ENCODE data around the gene CD5L. TPM values are rescaled to one million over a fixed set of nuclear protein-coding genes. Genes with fewer than 3 reads are reported as not detected.

CD5L gene
- total RNA-seq, 2 experiments from 2014 or later, result not detected

DNA sequence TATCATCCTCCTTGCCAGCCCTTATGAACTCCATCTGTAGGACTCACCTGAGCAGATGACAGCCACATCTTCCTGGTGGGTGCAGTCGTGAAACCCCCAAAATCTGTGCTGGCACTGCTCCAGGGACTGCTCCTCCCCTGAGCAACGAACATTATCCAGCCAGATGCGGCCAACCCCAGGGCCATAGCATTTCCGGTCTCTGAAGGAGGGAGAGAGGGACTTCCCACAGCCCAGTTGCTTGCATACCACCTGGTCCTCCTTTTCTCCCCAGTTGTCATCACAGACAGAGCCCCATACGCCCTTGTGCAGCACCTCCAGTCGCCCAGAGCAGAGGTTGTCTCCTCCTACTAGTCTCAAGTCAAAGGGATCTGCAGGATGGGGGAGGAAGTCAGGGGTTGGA, 8.5 kb downstream of the CD5L start:
- DNase-seq, result no peak
- no peaks in the 10 kb centered on the region for H3K4me1 Mint-ChIP-seq
- no peak overlapping the region for H3K4me3 Mint-ChIP-seq
- no peaks in the 10 kb centered on the region for H3K27me3 Mint-ChIP-seq
- ATAC-seq (ENCODE audit: low read depth), result no peak
- no peaks in the 10 kb centered on the region for H3K36me3 Mint-ChIP-seq
- peaks cover 1% of the 10 kb centered on the region for H3K9me3 Mint-ChIP-seq
- no peak overlapping the region for H3K27ac Mint-ChIP-seq
- POLR2A ChIA-PET, result no interaction called here

DNA sequence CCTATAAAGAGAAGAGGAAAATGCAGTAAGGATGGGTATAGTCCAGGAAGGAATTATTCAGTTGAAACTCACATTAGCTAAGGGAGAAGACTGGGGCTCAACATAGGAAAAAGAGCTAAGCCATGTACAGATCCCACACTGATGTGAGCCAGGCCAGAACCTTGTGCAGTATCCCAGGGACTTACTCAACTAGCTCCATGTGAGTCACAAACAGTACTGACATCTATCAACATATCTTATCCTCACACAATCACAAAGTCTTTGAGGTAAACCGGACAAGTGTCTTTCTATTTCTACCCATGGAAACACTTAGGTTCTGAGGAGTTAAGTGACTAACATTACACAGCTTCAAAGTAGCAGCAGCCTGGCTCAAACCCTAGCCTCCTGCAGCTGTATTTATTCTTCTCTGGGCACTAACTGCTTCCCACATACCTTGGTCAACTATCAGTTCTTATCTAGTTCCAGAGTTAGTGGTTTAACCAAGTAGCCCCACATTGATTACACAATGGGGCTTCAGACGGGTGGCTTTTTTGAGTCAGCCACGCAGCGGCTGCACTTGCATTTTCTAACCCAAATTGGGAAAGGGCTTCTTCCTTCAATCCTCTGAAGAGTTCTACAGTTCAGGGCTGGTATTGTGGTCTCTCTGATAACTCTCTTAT, 9.5 kb downstream of the CD5L start:
- H3K27ac Mint-ChIP-seq, result no peak overlapping the region

DNA sequence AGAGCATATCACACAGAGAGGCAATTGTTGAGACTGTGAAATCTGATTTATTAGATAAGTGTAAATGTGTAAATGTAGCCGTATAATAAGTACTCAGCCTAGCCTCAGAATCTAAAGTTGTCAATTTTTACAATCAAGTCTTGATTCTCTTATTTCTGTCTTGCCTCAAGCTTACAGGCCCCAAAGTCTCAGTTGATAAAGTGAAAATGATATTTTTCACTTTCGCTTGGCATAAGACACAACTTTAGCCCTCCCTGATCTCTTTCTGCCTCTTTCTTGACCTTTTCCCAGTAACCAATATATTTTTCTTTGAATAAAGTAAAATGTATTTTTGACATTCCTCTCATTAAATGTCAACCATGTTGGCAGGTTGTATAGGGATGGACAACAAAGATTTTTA, 10.7 kb downstream of the CD5L start:
- ATAC-seq (ENCODE audit: low read depth), result no peak
- Mint-ChIP-seq H3K36me3 (no peaks in the 10 kb centered on the region), H3K27me3 (no peaks in the 10 kb centered on the region), H3K9me3 (peaks cover 1% of the 10 kb centered on the region), H3K27ac (no peak overlapping the region), H3K4me1 (no peaks in the 10 kb centered on the region), H3K4me3 (no peak overlapping the region)
- DNase-seq, result no peak
- POLR2A ChIA-PET, result no interaction called here

More for the DNA sequence above, 9.5 kb downstream of the CD5L start:
- Mint-ChIP-seq H3K36me3 (no peaks in the 10 kb centered on the region), H3K4me3 (no peak overlapping the region), H3K9me3 (peaks cover 1% of the 10 kb centered on the region), H3K4me1 (no peaks in the 10 kb centered on the region), H3K27me3 (no peaks in the 10 kb centered on the region)
- POLR2A ChIA-PET, result no interaction called here
- no peak for ATAC-seq (ENCODE audit: low read depth)
- no peak for DNase-seq

DNA sequence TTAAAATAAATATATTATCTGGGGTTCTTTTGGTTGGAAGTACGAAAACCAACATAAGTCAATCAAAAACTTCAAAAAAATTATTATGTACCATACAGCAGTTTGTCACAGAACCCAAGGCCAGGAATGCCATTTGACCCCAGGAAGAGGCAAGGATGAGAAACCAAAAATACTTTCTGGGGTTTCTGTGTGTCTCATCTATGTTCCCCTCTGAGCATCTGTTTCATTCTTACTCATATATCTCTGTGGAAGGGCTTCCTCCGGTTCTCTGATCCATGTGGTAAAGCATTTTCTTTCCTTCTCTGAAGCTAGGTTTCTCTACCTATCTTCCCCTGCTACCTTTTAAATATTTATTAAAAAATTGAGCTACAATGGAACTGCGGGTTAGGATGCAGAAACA, 11.9 kb downstream of the CD5L start:
- no peak for ATAC-seq (ENCODE audit: low read depth)
- no peak for DNase-seq
- POLR2A ChIA-PET, result no interaction called here
- H3K36me3 Mint-ChIP-seq, result no peaks in the 10 kb centered on the region
- H3K4me1 Mint-ChIP-seq, result no peaks in the 10 kb centered on the region
- no peak overlapping the region for H3K27ac Mint-ChIP-seq
- H3K9me3 Mint-ChIP-seq, result peaks cover 1% of the 10 kb centered on the region
- H3K27me3 Mint-ChIP-seq, result no peaks in the 10 kb centered on the region
- no peak overlapping the region for H3K4me3 Mint-ChIP-seq

DNA sequence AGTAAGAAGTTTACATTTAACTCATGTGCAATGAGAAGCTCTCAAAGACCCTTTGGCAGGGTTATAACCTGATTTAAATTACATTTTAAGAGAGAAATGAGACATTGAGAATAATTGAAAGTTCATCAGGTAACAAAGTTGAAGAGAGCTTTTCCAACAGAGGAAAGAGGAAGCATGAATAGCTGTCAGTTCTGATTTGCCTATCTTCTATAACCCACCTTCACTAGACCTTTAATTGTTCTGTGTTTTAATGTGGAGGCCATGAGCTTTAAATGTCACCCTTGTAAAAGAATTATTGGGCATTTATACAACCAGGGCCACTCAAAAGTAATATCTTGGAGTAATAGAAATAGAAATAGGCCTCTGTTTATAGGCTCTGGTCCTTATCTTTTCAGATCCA, 12.4 kb downstream of the CD5L start:
- POLR2A ChIA-PET, result no interaction called here
- Mint-ChIP-seq H3K4me1 (no peaks in the 10 kb centered on the region), H3K4me3 (no peak overlapping the region), H3K27me3 (peaks cover 2% of the 10 kb centered on the region), H3K9me3 (peaks cover 1% of the 10 kb centered on the region), H3K36me3 (no peaks in the 10 kb centered on the region), H3K27ac (no peak overlapping the region)
- DNase-seq (no peak), ATAC-seq (ENCODE audit: low read depth) (no peak)

DNA sequence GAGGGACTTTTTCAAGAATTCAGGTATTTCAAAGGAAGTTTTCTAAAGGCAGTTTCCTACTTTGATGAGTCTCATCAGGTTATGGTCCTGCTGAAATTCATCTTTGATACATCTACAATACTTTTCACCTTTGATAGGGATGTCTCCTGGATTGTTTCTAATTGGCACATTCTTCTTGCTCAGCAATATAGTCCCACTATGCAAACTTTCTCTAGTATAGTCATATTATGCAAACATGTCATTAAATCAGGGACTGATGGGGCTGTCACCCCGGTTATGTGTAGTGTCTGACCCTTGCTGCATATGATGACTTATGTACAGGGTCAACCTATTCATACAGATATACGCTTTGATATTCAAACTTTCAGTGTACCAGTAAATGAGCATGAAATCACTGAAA, 21.3 kb downstream of the CD5L start:
- H3K4me1 Mint-ChIP-seq, result no peaks in the 10 kb centered on the region
- H3K9me3 Mint-ChIP-seq, result peaks cover 1% of the 10 kb centered on the region
- POLR2A ChIA-PET, result no interaction called here
- H3K27ac Mint-ChIP-seq, result no peak overlapping the region
- H3K36me3 Mint-ChIP-seq, result no peaks in the 10 kb centered on the region
- ATAC-seq (ENCODE audit: low read depth) (no peak), DNase-seq (no peak)
- H3K4me3 Mint-ChIP-seq, result no peak overlapping the region
- H3K27me3 Mint-ChIP-seq, result peaks cover 9% of the 10 kb centered on the region

DNA sequence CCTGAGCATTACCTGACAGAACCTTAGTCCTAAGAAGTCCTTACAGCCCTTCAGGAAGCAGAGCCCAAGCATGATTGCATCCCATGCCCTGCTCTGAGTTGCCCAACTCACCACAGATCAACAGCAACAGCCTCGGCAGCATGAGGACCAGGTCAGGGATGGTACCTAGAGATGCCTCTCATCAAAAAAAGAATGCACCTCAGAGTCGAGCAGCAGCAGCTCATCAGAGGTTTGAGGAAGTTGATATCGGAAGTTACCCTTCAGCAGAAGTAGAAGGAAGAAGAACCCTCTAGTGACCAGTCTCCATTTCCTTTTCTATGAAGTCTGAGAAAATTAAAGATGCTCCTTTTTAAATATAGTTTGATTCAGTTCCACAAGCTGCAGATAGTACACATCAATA, 21.7 kb downstream of the CD5L start, which contains the start of gene FCRL1:
Gene FCRL1, minus strand, starts transcription at position 225 of the 400 bp plus-strand sequence. Its CDS starts 83 bp downstream, at position 142.
- H3K4me1 Mint-ChIP-seq, result no peaks in the 10 kb centered on the region
- H3K9me3 Mint-ChIP-seq, result peaks cover 1% of the 10 kb centered on the region
- H3K4me3 Mint-ChIP-seq, result no peak within 1 kb of the TSS
- ATAC-seq (ENCODE audit: low read depth) (no peak), DNase-seq (no peak)
- no peaks in the 10 kb centered on the region for H3K36me3 Mint-ChIP-seq
- POLR2A ChIA-PET, result no interaction called here
- no peak within 1 kb of the TSS for H3K27ac Mint-ChIP-seq
- peaks cover 9% of the 10 kb centered on the region for H3K27me3 Mint-ChIP-seq

DNA sequence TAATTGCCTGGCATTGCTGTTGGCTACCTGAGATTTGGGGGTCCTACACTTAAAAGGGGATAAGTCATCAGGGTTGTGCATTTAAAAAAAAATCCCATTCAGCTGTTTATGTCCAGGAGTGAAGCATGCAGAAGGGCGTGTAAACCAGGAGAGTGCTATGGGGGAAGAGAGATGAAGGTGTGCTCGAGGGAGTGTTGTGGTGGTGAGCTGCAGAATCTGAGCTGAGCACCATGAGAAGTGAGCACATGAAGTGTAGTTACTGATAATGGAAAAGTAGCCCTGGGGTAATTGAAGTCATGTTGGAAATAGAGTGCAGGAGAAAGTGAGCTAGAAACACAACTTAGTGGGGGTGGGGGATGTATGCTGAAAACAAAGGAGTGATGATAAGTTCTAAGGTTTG, 22.4 kb downstream of the CD5L start:
- Mint-ChIP-seq H3K4me3 (no peak overlapping the region), H3K4me1 (no peaks in the 10 kb centered on the region), H3K9me3 (peaks cover 1% of the 10 kb centered on the region), H3K27ac (no peak overlapping the region), H3K27me3 (peaks cover 7% of the 10 kb centered on the region), H3K36me3 (no peaks in the 10 kb centered on the region)
- ATAC-seq (ENCODE audit: low read depth), result no peak
- POLR2A ChIA-PET, result no interaction called here
- no peak for DNase-seq

DNA sequence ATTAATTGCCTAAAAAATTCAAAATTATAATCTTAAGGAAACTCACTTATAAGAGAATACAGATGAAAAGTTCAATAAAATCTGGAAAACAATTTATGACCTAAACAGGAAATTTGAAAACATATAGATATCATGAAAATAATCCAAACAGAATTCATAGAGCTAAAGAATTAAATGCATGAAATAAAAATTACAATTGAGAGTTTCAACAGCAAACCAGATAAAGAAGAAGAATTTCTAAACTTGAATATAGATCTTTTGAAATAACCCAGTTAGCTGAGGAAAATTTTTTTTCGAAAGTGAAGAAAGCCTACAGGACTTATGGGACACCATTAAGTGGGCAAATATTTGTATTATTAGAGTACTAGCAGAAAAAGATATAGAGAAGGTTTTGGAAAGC, 28.3 kb downstream of the CD5L start:
- Mint-ChIP-seq H3K36me3 (no peaks in the 10 kb centered on the region), H3K27ac (no peak overlapping the region), H3K9me3 (peaks cover 13% of the 10 kb centered on the region), H3K4me1 (no peaks in the 10 kb centered on the region), H3K27me3 (peaks cover 3% of the 10 kb centered on the region), H3K4me3 (no peak overlapping the region)
- POLR2A ChIA-PET, result no interaction called here
- no peak for ATAC-seq (ENCODE audit: low read depth)
- no peak for DNase-seq

DNA sequence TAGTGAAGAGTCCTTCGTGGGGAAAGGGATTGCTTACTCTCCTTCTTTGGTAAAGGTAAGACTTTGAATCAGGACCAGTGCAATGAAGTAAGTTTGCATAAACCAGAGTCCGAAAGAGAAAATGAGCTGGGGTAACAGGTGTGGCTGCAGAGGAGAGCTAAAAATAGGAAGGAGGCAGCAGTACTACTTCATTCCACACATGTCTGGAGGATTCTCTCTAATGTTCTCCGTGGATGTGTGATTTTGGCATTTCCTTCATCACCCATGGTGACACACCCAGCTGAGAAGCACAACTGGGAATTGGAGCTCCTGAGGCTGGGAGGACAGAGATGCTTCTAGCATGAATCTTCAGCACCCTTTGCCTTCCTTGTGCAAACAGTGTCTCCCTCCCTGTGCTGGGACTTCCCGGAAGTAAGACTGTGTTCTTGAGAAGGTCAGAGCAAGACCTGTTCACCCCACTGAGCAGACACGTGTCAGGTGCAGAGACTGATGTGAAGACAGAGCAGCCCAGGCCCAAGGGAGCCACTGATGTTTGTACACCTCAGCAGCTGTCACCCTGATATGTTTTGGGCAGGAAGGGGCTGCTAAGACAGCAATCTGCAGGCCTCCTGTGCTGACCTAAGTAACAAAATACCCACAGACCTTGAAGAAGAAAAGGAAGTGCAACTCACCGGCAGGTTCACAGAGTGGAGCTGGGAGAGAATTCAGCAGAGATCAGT, 35.0 kb downstream of the CD5L start:
- DNase-seq, result no peak
- ATAC-seq (ENCODE audit: low read depth), result no peak
- H3K9me3 Mint-ChIP-seq, result peaks cover 2% of the 10 kb centered on the region
- peaks cover 11% of the 10 kb centered on the region for H3K27me3 Mint-ChIP-seq
- H3K4me3 Mint-ChIP-seq, result no peak overlapping the region
- peaks cover 2% of the 10 kb centered on the region for H3K4me1 Mint-ChIP-seq
- H3K36me3 Mint-ChIP-seq, result no peaks in the 10 kb centered on the region
- POLR2A ChIA-PET, result no interaction called here
- H3K27ac Mint-ChIP-seq, result no peak overlapping the region

DNA sequence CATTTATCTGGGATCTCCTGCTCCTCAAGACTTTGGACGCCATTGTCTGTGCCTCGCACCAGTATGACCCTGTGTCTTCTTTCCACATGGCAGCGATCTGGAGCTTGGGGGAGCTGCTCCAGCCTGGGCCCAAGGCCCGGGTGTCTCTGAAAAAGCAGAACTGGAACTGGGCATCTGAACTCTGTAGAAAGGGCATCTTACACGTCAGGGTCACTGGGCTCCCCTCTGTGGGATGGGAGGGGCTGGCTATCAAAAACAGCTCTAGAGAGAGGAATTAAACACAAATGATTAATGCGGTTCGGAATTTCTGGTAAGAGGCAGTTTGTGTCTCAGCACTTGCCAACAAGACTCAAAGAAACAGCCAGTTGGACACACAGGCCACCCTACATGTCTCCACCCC, 37.8 kb downstream of the CD5L start:
- no peak for ATAC-seq (ENCODE audit: low read depth)
- Mint-ChIP-seq H3K36me3 (no peaks in the 10 kb centered on the region), H3K9me3 (no peaks in the 10 kb centered on the region), H3K4me1 (peaks cover 2% of the 10 kb centered on the region), H3K27me3 (peaks cover 11% of the 10 kb centered on the region), H3K4me3 (no peak overlapping the region), H3K27ac (no peak overlapping the region)
- POLR2A ChIA-PET, result no interaction called here
- no peak for DNase-seq

DNA sequence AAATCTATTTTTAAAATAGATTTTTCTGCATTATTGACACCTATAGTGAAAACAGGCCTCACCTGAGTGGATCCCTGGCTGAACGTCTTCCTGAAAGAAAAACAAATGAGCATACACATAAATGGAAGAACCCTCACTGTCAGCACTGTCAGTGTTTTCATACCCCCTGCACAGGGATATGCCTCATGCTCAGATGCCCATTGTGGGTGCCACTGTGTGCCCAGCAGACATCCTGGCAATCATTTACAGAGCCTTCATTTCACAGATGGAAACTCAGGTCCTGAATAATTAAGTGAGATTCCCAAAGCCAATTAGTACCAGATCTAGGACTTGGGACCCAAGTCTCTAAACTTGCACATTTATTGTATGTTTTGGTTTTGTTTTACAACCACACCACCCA, 41.6 kb downstream of the CD5L start:
- ATAC-seq (ENCODE audit: low read depth) (no peak), DNase-seq (no peak)
- H3K27ac Mint-ChIP-seq, result no peak overlapping the region
- POLR2A ChIA-PET, result no interaction called here
- H3K4me1 Mint-ChIP-seq, result no peaks in the 10 kb centered on the region
- H3K36me3 Mint-ChIP-seq, result no peaks in the 10 kb centered on the region
- H3K27me3 Mint-ChIP-seq, result no peaks in the 10 kb centered on the region
- H3K9me3 Mint-ChIP-seq, result peaks cover 1% of the 10 kb centered on the region
- no peak overlapping the region for H3K4me3 Mint-ChIP-seq

DNA sequence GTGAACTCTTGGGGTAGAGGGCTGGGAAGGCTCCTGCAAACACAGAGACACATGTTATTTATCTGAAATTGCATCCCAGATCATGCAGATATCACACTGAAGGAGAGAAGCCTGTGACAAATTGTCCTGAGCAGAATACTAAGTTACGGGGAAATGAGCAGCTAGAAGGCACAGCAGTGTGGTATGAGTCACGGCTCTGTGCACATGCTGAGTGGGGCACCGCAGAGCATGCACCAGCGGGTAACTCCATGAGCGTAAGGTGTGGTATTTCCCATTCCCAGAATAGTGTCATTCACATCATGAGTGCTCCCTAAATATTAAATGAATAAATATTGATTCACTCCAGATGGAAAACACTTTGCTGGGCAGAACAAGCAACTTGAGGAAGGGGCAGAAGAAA, 43.4 kb downstream of the CD5L start:
- POLR2A ChIA-PET, result no interaction called here
- DNase-seq (no peak), ATAC-seq (ENCODE audit: low read depth) (no peak)
- Mint-ChIP-seq H3K36me3 (no peaks in the 10 kb centered on the region), H3K4me1 (no peaks in the 10 kb centered on the region), H3K27ac (no peak overlapping the region), H3K4me3 (no peak overlapping the region), H3K9me3 (peaks cover 3% of the 10 kb centered on the region), H3K27me3 (no peaks in the 10 kb centered on the region)

DNA sequence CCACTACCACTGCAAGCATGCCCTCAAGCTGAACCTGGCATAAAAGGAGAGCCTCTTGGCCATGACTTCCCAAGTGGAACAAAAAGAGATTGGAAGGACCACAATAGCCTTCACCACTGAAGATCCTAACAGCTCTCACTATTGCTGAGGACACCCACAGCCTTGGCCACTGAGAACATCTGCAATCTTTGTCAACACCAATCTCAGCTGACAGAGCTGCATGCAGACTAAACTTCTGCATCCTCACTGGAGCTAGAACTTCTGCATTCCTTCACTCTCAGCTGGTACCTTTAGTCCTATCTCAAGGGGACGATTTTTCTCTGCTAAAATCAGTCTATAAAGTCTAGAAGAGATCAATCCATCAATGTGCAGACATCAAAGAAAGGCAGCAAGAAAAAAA, 56.4 kb downstream of the CD5L start:
- peaks cover under 1% of the 10 kb centered on the region for H3K27me3 Mint-ChIP-seq
- no peak for DNase-seq
- no peak for ATAC-seq (ENCODE audit: low read depth)
- POLR2A ChIA-PET, result no interaction called here
- H3K36me3 Mint-ChIP-seq, result no peaks in the 10 kb centered on the region
- H3K4me3 Mint-ChIP-seq, result no peak overlapping the region
- H3K9me3 Mint-ChIP-seq, result peaks cover 1% of the 10 kb centered on the region
- H3K27ac Mint-ChIP-seq, result no peak overlapping the region
- peaks cover 6% of the 10 kb centered on the region for H3K4me1 Mint-ChIP-seq

Measured in activated naive CD8-positive, alpha-beta T cell treated with anti-CD3 and anti-CD28 coated beads, Interleukin-2, amount 10 ng/mL, durations not matched to agents 7 days and 5 days (primary cell).